H1 (cell line): ENCODE data around the gene FAH.

Experiments used
- BRCA1 ChIP-seq: IDR thresholded peaks from 2 replicates; pipeline ENCODE4 v1.6.1; 2012; ENCODE audit warnings: low read depth, low read length, improper control_type of control experiment
- CTCF ChIP-seq, 3 experiments: IDR thresholded peaks; 1 replicate in 2 of 3; 2 replicates in 1 of 3; pipeline versions ENCODE4 v1.5.1 to v1.6.1; 2011; ENCODE audit warnings: low read length in 3 of 3, mild to moderate bottlenecking in 3 of 3, inconsistent platforms in 2 of 3, low read depth in 1 of 3, moderate library complexity in 1 of 3; ENCODE audit not compliant: insufficient read depth in 1 of 3; ENCODE audit errors: control extremely low read depth in 1 of 3
- E2F6 ChIP-seq: IDR thresholded peaks from 2 replicates; pipeline ENCODE4 v1.6.1; 2012; ENCODE audit warnings: inconsistent platforms
- POLR2A ChIP-seq, 2 experiments: IDR thresholded peaks; 1 replicate in 1 of 2; 2 replicates in 1 of 2; pipeline ENCODE4 v1.6.1; 2011; ENCODE audit warnings: low read depth in 2 of 2, low read length in 2 of 2, mild to moderate bottlenecking in 2 of 2; ENCODE audit errors: control extremely low read depth in 1 of 2
- POU5F1 ChIP-seq: IDR thresholded peaks from 2 replicates; pipeline ENCODE4 v1.6.1; 2011; ENCODE audit warnings: low read depth, mild to moderate bottlenecking, low read length, moderate library complexity
- RAD21 ChIP-seq, 2 experiments: IDR thresholded peaks in 1 of 2; conservative IDR thresholded peaks in 1 of 2; 2 replicates each; pipeline ENCODE4 v1.6.1; 2011; ENCODE audit warnings: low read depth in 2 of 2, low read length in 2 of 2, improper control_type of control experiment in 1 of 2, inconsistent platforms in 1 of 2, mild to moderate bottlenecking in 1 of 2, moderate library complexity in 1 of 2
- RBBP5 ChIP-seq: IDR thresholded peaks from 2 replicates; pipeline ENCODE4 v1.7.1; 2012; ENCODE audit warnings: low read depth, mild to moderate bottlenecking, inconsistent platforms, low read length, moderate library complexity, borderline replicate concordance
- SIX5 ChIP-seq: IDR thresholded peaks from 2 replicates; pipeline ENCODE4 v1.6.1; 2011; ENCODE audit warnings: mild to moderate bottlenecking, low read depth, low read length
- SP1 ChIP-seq: IDR thresholded peaks from 2 replicates; pipeline ENCODE4 v1.6.1; 2011; ENCODE audit warnings: low read depth, low read length
- SP2 ChIP-seq: IDR thresholded peaks from 2 replicates; pipeline ENCODE4 v1.6.1; 2012; ENCODE audit warnings: mild to moderate bottlenecking, low read length, inconsistent platforms
- TAF1 ChIP-seq: IDR thresholded peaks from 2 replicates; pipeline ENCODE4 v1.6.1; 2011; ENCODE audit warnings: mild to moderate bottlenecking, low read depth, low read length
- YY1 ChIP-seq: IDR thresholded peaks from 2 replicates; pipeline ENCODE4 v1.6.1; 2011; ENCODE audit warnings: low read depth, mild to moderate bottlenecking, low read length

GRCh38 chr15:80163217-80163616 lies 10.4 kb downstream of the FAH start:
- TF ChIP-seq POLR2A (IDR thresholded peaks at IDR 0.05; ENCODE audit: control extremely low read depth in 1 of 2, low read depth in 2 of 2, low read length in 2 of 2) (no peak), YY1 (no peak), SP2 (no peak), POU5F1 (no peak), RBBP5 (no peak), CTCF (IDR thresholded peaks at IDR 0.05; ENCODE audit: control extremely low read depth in 1 of 3, insufficient read depth in 1 of 3, low read depth in 1 of 3, low read length in 3 of 3) (no peak), TAF1 (no peak), RAD21 (IDR thresholded peaks at IDR 0.05 in 1 of 2, conservative IDR thresholded peaks at IDR 0.05 in 1 of 2; ENCODE audit: low read depth in 2 of 2, low read length in 2 of 2) (no peak), E2F6 (no peak), SP1 (no peak), SIX5 (no peak), BRCA1 (no peak)
